Right kidney (tissue), 1 donor: Measurements from ENCODE around the gene GPR179.

Experiments used
- DNase-seq: peaks from one replicate; pipeline ENCODE4 v3.0.0-alpha.2; 2016

Gene GPR179

DNA sequence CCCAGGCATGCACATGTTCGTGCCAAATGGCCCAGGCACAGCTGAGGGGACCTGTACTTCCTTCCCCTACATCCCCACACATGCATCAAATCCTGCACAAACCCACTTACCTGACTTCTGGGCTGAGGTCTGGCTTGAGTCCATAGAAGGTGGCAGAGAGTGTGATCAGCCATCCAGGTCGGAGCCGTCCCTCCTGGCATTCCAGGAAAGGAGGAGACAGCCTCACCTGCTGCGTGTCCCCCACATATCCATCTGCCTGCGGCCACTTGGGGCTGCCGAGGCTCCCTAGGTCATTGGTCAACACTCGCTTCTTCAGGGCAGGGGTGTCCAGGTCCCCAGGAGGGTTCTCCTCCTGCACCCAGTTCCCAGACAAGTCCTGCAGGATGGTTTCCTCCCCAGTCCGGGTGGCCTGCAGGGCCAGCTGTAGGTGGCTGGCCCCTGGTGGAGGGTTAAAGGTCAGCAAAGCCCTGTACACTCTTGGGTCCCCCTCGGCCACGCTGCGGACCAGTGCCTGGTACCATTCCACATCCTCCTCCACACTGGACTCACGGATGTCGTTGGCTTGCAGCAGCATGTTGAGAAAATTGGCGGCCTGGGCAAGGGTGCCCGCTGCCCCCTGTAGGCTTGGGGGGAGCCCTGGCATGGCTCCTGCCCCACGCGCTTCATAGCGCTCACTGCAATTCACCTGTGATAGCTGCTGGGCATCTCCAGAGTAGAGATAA is 709 bp downstream of the GPR179 start:
- no peak for DNase-seq

DNA sequence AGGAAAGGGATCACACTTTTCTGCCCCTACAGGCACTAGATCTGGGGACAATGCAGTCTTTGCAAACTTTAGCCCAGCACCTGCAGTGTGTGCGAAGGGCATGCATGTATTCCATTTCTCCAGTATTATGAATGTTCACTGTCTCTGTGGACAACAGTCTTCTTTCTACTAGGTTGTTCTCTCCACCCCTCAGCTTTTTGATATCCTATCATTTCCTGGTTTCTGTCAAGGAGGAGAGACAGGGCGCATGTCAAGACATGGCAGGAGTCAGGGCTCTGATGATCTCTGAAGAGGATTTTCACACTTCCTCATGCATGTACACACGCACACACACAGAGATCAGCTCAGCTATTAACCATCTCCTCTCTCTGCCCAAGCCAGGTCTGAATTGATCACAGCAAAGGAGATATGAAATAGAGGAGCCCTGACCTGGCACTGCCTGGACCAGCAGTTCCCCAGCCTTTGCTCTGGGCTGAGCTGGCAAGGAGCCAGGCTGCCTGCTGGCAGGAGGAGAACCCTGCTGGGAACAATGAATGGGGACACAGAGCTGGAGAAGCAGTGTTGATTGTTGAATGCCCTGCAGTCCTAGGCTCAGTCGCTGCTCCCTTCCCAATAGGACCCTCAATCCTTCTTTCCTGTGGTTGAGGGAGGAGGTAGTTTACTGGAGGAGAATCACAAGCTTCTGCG is 2.6 kb downstream of the GPR179 start:
- DNase-seq = no peak

DNA sequence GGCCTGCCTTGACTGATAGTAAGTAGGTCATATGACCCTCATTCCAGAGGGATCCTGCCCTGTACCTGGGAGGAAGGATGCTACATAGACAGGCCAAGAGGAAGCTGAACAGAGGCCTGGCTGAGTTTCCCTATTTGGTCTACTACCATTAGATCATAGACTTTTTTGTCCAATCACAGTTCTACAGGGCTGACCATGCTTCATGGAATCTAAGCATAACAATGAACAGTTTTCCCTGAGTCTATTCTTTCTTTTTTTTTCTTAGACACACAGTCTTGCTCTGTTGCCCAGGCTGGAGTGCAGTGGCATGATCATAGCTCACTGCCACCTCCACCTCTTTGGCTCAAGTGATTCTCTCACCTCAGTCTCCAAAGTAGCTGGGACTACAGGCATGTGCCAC is 3.9 kb downstream of the GPR179 start:
- DNase-seq = no peak

DNA sequence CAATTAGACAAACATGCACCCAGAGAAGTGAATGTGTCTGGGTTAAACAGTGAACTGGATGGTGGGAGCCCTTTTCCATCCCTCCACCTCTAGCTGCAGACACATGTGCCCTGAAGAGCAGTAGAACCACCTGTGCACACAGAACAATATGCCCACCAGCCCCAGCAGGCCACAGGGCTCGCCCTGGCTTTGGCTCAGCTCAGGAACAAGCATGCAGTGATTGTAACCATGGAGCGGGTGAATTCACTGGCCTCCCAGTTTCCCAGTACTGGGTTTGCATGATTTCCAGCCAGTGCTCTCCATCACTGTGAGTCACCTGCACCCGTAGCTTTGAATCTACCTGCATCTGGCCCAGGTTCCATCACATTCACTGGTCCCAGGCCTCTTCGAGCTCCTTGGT is 5.2 kb downstream of the GPR179 start:
- DNase-seq = no peak

DNA sequence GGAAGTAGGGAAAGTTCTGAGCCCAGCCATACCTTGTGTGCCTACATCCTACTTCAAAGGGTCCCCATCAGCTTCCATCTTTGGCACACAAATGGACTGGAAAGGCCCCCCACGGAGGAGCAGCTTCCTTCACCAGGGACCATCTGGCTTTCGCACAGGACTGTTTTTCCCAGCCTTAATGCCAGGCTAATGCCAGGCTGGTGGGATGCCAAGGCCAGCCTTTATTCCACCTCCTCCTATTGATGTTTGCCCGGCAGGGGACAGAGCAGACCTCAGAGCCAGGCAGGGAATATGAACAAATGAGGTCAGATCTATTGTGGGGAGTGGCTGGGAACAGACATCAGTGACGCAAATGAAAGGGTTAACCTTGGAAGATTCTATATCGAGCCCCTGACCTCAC is 5.7 kb downstream of the GPR179 start:
- DNase-seq = no peak

DNA sequence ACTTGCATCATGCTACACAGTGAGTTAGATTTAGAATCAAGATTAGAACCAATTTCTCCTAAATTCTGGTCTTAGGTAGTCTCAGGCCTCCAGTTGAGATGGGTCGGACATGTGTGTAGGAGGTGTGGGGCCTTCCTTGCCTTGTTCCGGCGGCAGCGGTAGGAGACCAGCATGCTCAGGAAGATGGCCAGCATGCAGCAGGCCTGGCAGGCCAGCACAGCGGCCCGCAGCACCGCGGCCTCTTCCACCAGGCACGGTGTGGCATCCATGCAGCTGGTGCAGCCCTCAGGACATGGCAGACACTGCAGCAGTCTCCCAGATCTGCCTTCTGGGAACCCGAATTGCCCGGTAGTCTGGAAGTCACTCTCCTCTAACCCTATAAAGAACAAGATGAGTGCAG is 6.9 kb downstream of the GPR179 start:
- DNase-seq = no peak

DNA sequence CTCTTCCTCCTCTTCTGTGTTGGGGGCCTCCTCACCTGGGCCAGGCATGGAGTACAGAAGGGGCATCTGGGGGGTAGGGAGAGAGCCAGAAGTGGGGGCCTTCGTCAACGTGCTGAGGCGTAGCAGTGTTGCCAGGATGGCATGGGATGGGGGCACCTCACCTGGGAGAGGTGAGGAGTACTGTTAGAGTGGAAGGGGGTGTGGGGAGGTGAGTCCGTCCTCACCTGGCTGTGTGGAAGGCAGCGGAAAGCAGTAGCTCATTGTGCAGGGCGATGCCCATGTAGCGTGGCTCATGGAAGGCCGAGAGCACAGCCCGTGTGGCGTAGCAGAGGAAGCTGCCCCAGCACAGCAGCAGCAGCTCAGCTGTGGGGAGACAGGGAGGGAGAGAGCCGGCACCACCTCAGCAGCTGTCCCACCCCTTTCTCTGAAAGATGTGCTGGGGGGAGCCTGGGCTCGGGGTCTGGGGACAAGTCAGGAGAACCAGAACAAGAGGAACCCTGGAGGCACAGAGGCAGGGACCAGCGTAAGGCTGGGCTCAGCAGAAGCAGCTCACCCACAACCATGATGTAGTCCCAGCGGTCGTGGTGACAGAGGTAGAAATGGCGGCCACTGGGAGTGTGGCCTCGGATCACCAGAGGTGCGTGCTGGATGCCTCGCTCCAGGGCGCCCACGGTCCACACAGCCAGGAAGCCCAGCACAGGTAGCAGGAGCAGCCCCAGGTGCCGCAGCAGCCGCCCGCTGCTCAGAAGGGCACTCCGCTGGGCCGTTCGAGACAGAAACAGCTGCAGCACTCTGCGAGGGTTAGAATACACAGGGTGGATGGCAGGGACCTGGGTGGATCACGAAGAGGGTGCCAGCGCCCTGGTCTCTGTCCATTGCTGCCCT is 9.0 kb downstream of the GPR179 start:
- DNase-seq = no peak

DNA sequence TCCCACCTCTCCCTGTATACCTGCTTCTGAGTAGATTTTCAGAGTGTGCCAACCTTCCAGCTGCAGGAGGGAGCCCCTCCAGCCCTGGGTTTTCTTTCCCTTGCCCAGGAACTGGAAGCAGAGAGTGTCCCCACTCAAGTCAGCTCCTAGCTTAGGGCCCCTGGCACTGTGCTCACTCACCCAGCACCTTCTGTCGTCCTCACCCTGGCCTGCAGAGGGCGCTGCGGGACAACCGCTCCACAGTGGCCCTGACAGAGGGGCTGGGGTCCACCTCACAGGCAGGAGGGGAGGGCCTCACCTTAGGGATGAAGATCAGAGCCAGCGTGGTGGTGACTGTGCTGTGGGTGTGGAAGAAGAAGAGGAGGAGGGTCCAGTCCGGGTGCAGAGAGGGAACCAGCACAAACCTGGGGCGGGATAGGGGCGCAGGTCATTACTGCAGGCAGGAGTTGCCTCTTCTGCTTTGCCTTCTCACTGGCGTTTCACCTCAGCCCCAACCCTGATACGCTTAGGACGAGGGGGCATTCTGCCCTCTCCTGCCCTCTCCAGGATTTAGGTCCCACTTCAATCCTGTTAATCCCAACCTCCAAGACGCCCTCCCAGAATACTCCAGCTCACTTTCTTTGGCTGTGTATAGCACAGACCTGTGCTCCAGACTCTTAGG is 10.0 kb downstream of the GPR179 start:
- no peak for DNase-seq

DNA sequence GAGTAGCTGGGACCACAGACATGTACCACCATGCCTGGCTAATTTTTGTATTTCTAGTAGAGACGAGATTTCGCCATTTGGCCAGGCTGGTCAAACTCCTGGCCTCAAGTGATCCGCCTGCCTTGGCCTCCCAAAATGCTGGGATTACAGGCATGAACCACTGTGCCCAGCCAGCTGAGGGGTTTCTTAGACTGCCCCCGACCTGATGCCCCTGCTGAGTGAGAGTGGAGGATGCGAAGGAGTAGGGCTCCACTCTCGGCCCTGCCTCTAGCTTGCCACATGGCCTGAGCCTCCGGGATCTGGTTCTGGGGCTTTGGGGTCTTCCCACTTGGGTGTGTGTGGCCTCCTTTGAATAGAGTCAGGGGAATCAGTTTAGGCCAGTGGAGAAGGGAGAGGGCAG is 11.0 kb downstream of the GPR179 start:
- no peak for DNase-seq

DNA sequence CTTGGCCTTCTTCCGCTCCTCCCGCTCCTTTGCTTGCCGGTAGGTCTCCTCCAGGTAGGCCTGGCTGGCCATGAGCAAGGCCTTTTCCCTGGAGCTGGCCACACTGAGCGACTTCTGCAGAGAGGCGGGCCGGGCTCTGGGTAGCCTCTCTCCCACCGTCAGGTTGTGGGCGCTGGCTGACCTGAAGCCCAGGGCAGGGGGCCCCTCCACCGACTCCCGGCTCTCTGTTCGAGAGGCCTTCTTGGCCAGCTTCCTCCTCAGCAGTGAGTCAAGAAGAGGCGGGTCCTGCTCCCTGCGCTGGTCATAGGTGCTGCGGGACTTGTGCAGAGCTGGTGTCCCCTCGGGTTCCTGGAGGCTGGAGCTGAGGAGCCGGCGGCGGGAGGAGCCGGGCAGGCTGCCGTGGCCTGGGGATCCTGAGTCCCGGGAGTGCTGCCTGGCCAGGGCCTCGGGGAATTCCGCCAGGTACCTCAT is 12.8 kb downstream of the GPR179 start:
- DNase-seq = no peak

DNA sequence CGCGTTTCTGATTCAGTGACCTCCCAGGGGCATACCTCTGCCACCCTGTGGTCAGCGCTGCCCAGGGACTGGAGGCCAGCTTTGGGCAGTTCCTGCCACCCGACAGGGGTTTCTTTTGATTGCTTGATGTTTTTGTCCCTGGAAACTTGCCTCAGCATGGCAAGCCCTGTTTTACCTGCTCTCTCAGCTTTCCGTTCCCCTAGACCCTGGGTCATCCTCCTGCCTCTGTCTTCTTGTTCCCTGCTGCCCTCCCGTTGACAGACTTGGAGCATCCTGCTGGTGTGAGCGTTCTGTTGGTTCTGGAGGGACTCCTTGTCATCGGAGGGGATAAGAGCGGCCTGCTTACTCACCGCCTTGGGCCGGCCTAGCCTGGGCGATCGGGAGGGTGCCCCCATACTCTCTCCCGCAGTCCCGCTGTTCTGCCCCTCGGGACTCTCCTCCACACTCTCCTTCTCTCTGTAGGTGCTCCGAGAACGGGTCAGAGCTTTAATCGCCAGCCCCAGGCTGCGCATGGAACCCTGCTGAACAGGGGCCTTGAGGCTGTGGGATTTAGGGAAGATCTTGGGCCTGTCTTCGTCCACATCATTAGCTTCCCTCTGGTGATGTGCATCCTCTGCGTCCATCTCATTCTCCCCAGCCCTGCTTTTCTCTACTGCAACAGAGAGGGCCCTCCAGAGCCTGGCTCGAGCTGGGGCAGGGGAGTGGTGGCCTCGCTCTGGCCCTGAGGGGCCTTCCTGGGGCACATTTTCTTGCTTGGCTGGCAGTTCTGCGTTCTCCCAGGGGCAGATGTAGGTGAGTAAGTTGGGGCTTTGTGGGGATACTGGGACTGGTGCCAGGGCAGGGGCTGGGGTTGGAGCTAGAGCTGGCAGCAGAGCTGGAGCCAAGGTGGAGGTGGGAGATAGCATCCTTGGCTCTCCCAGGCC is 13.7 kb downstream of the GPR179 start:
- DNase-seq = no peak

DNA sequence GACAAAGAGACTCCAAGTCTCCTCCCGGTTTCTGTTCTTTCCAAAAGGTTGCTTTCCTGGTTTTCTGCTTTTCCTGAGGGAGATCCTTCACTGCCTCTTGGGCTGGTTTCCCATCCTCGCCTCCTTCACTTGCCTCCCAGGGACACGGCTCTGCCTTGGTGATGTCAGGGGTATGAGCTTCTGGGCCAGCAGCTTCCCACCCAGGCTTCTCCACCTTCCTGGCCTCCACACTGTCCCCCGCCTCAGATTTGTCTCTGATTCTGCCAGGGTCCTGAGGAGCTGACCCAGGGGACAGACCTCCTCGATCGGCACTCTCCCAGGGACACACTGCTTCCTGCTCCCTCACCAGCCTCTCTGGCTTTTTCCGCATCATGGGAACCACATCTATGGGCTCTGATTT is 14.5 kb downstream of the GPR179 start:
- DNase-seq = no peak

DNA sequence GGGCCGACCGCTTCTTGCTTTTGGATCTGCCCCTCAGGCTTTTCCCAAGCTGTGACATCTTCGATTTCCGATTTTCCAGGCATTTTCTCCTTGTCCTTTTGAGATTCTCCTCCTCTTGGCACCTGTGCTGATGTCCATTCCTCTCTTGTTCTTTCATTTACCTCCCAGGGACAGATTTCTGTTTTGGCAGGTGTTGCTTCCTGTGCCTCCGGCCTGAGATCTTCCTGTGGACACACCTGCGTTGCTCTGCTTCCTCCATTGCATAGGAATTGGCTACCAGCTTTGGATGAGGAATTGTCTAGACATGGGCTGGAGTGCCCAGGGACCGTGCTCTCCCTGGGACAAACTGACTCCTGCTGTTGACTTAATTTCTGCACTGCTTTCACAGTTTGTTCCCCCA is 15.1 kb downstream of the GPR179 start:
- DNase-seq = no peak

DNA sequence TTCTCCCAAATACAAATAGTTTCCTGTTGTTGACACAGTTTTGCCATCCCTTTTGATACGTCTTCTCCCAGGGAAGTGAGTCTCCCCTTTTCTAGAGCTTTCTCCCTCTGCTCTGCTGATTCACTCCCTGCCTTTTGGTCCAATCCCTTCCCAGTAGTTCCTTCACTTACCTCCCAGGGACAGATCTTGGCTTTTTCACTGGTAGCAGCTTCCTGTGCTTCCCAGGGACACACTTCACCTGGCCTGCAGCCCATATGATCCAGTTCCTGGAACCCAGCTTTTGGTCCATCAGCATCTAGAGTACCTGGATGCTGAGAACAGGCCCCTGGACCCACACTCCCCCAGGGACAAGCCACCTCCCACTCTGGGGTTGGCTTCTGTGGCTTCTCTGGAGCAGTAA is 15.8 kb downstream of the GPR179 start:
- DNase-seq = no peak

DNA sequence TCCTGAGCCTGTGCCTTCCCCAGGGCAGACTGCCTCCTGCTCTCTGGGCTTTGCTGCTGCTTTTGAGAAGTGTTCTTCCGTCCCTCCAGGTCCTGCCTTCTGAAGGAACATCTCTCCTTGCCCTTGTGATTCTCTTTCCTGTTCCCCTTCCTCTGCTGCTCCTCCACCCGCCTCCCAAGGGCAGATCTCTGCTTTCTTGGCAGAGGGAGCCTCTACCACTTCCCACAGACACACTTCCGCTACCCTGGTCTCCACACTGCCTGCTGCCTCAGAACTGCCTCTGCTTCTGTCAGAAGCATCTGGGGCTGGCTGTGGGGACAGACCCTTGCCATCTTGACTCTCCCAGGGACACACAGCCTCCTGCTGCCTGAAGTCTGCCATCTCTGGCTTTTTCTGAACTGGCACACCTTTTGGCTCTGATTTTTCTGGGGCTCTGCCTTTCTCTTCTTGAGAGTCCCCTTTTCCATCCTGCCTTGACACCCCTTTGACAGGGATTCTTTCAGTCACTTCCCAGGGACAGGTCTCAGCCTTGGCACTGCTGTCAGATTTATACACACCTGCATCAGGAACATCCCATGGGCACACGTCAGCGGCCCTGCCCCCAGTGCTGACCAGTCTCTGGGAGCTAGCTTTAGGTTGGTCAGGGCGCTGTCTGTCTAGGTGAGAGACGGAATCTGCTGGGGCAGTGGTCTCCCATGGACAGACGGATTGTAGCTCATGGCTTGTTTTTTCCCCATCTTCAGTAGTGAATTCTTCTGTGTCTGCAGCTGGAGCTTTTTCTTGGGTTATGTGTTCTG is 16.6 kb downstream of the GPR179 start:
- DNase-seq = no peak

DNA sequence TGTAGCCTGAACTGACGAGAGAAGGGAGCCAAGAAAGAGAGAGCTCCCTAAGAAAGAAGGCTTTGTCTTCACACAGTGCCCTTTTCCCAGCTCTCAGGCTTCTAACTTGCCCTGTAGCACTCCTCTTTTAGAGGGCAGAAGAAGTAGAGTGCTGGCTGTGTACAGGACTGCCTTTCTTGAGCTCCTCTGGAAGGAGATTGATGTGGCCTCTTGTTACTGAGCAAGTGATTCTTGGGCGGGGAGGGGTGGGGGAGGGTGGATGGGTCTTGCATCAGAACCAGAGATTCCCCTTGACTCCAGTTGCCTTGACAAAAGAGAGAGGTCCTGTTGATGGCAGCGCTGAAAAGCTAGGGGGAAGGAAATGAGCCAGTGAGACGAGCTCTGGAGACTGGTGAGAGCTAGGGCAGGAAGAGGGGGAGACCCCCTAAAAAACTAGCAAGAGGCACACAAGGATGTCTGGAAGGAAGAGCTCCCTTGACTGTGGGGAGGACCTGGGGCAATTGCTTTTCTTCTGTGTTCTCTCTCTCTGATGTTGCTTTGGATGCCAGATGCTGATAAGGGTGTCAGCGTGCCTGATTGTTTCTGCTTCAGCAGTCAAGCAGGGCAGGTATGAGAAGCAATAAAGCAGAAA is 18.4 kb downstream of the GPR179 start:
- no peak for DNase-seq

DNA sequence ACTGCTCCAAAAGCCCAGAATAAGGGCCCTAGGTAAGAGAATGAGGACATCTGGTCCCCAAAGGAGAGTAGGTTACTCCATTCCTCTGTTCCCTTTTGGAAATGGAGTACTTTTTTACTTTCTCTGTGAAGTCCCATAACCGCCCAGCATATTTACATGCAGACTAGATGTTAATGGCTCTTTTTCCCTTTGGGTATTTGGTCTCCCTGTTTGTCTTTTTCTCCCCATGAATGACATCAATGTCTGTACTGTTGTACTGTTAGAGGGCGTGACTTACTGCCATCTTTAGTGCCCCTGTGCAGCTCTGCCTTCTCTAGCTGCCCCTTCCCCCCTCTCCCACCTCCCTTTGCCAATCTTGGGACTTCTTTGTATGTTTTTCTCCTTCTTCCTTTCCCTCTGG is 19.0 kb downstream of the GPR179 start:
- DNase-seq = no peak

DNA sequence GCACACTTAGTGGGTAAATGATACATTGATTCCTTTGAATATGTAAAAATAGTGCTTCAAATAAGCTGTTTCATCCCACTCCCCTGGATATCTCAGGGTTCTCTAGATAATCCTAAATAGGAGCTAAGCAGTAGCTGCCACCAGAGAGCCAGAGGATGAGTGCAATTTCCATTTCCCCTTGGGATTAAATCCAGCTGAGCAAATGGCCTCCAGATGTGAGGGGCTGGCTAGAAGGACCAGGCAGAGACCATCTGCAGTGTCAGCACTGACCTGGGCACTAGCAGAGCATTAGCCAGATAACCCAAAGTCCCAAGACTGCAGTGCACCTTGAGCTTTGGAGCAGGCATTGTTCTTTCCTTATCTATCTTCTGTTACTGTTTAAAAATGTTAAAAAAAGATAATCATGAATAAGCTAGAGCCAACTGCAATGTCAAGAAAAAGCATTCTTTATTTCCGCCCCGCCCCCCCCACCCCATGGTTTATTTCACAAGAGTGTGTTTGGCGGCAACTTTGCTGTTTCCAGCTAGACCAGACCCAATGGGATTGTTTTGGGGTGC is 19.5 kb downstream of the GPR179 start:
- no peak for DNase-seq

DNA sequence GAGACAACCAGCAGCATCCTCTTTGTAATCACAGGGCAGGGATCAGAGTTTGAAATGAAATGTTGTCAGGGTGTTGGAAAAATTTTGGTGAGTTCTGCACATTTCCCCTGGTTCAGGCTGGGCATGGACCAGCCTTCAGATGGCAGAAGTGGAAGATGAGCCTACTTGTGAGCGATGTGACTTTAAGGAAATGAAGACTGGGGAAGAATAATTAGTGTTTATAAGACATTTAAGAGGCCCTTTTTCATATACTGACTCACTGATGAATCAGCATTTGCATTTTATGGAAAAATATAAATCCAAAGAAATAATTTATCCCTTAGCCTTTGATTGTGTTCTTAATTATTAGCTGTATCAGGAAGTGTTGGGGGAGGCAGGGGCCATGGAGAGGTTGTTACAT is 20.9 kb downstream of the GPR179 start:
- DNase-seq = no peak
